ENCODE results near the gene SLC12A1.

Gene SLC12A1

DNA sequence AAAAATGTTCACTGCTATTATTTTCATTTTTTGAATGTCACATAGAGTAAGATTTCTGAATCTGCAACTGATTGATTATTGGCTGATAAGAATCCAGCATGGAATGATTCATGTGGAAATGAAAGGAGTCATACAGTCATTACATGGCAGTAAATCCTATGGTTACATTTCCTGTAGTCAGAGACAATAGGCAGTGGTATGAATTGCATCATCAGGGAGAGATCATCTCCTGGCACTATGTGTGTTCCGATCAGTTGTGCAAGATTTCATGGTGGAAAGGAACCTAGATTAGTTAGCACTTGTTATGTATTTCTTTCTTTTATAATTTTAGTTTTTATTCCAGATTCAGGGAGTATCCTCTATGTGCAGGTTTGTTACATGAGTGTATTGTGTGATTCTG is 38.8 kb downstream of the SLC12A1 start:
- DNase-seq: no peak

DNA sequence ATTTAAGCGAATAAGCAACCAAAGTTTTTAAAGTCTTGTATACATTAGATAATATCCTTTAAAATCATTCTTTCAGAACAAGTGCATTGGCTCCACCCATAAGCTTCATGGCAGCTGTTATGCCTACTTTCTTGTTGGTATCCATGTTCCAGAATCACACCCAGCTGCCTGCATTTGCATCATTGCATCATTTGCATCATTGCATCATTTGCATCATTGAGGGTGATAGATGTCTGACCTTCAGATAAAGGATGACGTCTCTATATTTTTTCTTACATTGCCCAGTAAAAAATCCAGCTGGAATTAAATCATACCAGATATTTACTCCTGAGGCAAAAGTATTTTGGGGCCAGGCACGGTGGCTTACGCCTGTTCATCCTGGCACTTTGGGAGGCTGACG is 42.3 kb downstream of the SLC12A1 start:
- no peak for DNase-seq

DNA sequence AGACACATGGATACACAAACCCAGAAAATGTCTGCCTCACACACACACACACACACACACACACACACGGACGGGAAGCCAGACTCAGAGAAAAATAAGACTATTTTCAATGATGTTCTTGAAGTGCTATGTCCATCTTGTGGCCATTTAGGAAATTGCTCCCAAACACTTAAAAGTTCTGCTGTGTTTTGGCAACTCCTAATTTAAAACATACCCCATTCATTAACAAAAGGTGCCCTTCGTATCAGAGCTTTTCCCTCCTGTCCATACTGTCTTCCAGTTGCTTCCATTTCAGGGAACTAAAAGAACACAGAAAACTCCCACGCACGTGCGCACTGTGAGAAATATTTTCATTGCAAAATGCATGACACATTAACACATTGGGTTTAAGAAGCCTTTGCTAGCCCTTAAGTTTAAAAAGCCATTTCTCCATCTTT is 44.6 kb downstream of the SLC12A1 start:
- DNase-seq: peak; percentile 16

DNA sequence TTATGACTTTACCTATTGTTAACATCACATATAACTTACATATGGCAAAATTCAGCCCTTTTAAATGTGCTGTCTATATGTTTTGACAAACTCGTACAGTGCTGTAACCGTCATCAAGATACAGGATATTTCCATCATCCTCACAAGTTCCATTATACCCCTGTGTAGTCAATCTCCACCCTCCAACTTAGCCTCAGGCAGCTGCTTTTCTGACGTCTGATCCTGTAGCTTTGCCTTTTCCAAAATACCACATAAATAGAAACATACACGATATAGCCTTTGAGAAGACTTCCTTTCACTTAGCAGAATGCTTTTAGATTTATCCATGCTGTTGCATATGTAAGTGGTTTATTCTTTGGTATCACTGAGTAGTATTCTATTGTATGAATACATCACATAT is 47.1 kb downstream of the SLC12A1 start:
- DNase-seq: no peak

DNA sequence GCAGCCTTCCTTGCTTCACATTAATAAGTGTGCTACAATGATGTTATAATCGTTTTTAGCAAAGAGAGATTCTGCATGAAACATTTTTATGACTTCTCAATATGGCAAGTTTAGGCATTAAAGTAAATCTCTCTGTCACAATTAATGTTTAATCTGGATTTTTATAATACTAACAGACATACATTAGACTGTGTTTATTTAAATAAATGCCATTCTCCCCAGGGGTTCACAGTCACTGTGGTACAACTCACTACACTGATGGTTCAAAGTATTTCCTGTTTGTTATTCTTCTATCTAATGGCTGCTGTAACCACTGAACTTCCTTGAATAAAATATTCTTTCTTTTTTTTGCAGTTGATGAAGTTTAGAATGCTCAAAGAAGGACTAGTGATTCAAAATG is 59.0 kb downstream of the SLC12A1 start:
- no peak for DNase-seq

DNA sequence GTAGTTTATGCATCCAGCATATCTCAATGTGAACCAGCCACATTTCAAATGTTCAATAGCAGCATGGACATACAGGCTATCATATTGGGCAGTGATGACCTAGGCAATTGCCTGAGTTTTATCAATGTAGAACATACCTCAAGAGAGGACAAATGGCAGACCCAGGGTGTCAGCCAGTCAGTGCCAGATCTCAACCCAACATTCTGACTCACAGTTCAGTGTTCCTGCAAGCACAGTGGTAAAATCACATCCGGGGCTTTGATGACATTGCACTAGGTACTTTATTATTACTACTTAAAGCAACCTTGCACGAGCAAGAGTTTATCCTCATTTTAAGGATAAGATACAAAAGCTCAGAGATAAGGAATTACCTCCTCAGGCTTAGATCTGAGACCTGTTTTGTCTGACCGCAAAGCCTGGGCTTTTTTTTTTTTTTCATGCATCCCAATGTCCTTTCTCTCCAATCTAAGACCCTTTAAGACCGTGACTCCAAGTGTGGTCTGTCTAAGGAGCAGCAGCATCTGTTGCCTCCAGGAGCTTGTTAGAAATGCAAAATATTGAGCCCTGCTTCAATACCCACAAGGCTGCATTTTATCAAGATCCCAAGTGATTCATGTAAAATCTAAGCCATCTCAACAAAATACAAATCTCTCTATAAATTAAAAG is 60.1 kb downstream of the SLC12A1 start:
- DNase-seq: no peak

DNA sequence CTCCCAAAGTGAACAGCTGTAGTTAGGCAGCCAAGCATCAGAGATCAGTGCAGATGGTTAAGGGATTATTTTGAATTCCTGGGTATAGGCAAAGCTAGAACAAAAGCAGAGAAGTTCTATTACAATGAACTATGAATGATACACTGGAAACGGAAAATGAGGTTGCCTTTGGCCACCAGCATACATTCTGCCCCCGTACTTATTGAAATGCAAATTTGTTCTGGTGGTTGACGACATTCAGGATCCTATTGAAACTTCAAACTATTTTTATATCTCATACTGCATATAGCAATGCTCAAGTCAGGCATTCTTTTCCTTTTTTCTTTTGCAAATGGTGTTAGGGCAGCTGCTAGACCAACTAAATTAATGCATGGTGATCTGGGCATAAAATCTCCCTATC is 61.7 kb downstream of the SLC12A1 start:
- no peak for DNase-seq

DNA sequence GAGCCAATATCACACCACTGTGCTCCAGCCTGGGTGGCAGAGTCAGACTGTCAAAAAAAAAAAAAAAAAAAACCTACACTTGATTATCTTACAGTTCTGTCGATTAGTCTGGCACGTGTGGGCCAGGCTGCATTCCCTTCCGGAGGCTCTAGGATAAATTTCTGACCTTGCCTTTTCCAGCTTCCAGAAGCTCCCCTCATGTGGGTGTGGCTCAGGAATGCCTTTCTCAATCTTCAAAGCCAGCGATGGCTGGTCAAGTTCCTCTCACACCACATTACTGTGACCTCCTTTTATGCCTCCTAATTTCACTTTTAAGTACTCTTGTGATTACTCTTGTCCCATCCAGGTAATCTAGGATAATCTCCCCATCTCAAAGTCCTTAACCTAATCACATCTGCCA is 66.9 kb downstream of the SLC12A1 start:
- no peak for DNase-seq

DNA sequence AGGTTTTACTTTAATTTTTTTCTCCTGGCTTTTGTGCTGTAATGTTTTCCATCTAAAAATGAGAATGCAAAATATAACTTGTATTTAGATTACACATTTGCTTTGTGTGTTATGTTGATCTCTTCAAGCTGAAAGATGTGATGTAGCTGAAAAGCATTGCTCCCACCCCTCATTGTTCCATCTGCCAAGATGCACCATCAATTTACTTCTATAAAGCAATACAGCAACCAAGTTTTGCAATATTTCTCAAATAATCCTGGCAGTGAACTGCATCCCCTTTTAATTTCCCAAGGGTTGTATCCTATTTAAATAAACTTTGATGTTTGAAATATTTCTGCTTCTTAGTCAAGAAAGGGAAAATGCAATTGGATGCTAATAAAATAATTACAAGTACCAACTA is 72.6 kb downstream of the SLC12A1 start:
- DNase-seq: no peak

DNA sequence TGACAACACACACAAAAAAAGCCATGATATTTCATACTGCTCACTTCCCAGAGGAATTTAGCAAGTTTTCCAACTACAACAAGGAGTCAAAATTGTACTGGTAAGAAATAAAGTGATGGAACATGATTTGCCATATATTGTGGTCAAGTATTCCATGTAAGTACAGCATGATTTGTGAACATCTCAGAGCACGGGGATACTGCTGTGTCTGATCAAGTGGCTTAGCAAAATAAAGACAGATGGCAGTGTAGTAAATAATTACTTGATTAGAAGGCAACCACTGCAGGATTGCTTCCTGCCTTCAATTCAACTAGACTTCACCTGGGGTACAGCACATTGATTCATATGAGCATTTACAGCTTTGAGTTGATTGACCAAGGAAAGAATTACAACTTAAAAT is 73.5 kb downstream of the SLC12A1 start:
- DNase-seq: no peak

DNA sequence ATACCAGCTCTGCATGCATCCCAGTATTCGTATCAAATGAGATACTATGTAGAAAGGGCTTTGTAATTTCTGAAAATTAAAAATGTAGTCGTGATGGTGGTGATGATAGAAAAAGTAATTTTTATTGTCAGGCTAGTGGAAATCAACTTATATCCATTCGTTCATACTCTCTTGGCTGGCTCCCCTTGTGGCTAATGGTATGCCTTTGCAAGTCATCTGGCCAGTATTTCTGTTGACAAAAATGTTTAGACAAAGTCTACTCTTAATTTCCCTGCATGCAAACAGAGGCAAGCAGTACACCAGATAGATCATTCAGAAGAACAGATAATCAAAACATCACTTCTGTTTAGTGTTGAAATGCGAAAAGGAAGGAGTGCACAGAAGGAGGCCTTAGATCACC is 75.6 kb downstream of the SLC12A1 start:
- DNase-seq: no peak

DNA sequence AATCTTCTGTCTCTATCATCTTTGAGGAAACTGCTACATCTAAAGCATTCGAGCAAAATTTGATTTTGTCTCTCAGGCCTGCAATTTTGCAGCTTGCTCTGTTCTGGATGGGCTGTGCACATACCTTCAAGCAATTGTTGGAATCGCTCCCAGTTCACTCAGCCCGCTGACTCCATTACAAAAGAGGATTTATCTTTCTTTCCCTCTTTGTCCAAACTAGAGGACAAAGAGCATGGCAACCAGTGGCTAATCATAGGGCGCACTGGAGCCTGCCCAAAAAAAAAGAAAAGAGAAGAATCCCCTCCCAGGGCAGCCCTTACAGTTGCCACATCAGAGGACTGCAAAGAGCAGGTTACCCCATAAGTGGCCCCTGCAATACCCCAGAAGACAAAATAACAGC is 76.1 kb downstream of the SLC12A1 start:
- no peak for DNase-seq

DNA sequence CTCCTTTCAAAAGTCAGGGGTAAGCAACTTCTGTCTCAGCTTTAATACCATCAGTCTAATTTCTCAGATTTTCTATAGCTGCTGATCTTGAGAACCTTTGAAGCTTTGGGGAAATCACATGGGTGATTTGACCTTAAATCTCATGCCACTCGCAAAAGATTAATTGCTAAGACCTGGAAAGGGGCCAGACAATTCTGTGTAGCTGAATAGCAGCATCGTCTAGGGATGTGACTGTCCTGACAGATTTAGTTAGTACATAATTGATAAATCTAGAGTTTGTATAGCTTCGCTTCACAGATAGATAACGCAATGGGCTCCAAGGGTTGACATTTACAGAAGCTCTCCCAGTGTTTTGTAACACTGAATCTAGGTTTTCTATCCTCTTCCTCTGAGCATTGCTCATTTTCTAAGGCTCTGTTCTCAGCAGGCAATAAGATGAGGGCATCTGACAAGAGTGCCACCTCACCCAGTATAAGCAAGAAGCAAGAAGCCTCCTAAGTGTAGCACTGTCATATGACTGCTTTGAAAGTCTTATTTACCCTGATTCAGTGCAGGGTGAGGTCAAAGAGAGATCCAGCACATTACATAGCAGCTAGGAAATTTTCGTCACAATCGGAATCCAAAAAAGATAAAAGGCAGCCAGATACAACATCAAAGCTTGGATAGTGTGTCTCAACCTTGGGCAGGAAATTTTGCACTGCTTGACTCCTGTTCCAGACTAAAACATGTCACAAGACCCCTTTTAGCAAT is 77.5 kb downstream of the SLC12A1 start:
- DNase-seq: no peak

DNA sequence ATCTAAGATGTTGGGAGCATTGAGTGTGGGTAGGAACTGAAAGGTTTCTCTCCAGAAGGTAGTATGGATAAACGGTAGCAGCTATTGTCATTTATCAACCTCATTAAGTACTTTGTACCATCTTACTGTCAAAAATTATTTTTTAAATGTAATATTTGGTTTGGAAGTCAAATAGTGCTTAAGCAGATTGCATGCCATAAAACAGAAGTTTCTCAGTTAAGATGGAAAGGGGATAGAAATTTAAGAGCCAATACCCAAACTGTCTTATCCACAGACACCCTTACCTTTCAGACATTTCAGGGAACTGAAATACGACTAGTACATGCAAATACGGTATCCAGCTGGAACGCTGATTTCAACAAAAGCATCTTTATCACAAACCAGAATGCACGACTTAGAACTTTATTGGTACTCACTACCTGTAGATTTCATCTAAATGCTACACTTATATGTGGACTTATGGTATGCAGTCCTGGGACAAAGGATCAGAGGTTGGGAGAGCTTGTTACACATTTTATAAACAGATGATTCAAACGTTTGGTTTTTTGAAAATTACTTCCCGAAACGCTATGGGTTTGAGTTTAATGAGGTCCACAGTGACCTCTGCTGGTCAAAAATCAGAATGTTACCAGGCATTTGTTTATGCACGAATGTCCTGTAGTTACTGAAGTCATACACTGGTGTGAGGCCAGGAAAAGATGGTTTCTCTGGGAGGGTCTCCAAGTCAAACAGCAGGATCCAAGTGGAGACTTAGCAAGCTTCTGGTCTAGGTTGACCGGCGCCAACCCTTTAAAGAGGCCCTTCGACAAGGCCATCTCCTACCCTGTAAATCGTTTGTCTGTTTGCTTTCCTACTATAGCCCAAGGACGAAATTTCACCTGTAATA is 79.5 kb downstream of the SLC12A1 start:
- DNase-seq: peak; percentile 58

DNA sequence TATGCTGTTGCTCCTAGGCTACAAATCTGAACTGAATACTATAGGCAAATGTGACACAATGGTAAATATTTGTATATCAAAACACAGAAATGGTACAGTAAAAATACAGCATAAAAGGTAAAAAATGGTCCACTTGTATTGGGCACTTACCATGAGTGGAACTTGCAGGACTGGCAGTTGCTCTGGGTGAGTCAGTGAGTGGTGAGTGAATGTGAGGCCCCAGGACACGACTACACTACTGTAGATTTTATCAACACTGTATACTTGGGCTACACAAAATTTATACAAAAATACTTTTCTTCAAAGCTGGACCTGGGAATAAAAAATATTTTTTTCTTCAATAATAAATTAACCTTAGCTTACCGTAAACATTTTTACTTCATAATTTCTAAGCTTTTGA is 83.5 kb downstream of the SLC12A1 start:
- no peak for DNase-seq

DNA sequence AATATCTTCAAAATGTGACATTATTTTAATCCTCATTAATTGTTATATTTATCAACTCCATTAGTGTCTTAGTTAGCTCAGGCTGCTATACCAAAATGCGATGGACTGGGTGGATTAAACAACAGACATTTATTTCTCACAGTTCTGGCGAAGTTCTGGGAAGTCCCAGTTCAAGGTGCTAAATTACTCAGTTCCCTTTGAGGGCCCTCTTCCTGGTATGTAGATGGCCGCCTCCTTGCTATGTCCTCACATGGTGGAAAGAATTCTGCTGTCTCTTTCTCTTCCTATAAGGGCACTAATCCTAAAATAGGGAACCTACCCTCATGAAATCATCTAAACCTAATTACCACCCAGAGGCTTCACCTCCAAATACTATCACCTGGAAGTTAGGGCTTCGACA is 86.4 kb downstream of the SLC12A1 start:
- DNase-seq: no peak

DNA sequence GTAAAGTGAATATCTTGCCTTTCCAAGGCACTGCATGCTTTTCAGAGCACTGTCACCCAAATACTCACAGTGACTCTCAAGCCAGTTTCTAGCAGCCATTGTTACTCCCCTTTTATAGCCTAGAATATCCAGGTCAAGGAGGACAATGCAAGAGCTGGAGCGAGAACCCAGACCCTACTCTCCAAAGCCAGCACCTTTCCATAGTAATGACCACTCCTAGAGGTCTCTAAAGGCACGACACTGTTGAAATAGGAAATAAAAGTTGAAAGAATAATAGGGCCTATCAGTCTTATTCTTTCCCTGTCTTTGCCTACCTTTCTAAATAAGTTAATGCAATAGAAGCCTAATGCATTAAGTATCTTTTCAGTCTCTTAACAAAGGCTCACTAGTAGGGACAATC is 91.6 kb downstream of the SLC12A1 start:
- DNase-seq: no peak

DNA sequence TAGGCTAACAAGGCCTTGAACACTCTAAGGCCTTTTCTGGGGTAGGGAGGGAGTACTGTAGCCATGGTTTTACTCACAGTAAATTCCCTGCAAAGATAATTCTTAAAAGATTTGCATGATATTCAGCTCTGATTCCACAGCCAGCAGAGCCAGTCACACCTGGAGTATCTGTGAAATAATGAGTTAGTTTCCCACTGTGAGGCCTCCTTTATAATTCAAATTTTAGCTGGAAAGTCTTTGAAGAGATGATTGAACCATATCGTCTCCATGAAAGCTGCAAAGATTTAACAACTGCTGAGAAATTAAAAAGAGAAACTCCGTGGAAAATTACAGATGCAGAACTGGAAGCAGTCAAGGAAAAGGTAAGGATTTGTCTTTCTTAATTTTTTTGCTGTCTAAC is 92.8 kb downstream of the SLC12A1 start:
- DNase-seq: no peak

DNA sequence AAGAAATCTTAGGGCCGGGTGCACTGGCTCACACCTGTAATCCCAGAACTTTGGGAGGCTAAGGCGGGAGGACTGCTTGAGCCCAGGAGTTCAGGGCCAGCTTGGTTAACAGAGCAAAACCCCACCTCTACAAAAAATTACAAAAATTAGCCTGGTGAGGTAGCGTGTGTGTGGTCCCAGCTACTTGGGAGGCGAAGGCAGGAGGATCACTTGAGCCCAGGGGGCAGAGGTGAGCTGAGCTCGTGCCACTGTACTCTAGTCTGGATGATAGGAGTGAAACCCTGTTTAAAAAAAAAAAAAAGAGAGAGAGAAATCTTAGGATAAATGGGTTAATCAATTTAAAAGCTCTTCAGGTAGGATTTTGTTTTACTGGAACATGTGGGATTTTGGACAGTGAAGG is 93.9 kb downstream of the SLC12A1 start:
- no peak for DNase-seq

DNA sequence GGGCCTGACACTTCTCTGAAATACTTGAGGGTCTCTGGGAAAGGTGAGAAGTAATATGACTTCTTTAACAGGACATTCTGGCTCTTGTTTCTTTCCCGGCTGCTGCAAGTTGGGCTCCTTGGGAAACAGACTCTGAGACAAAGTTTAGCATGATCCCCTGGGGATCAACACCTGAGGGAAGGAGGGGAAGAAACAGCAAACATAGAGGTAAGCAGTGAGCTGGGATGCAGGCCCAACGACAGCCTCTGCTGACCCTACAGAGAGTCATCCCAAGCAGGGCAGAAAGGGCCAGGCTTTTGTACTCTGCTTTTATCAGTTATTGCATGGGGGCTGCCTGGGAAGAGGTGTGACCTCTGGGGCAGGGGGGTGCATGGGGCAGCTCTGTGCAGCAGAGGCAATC is 98.3 kb downstream of the SLC12A1 start:
- DNase-seq: no peak

DNA sequence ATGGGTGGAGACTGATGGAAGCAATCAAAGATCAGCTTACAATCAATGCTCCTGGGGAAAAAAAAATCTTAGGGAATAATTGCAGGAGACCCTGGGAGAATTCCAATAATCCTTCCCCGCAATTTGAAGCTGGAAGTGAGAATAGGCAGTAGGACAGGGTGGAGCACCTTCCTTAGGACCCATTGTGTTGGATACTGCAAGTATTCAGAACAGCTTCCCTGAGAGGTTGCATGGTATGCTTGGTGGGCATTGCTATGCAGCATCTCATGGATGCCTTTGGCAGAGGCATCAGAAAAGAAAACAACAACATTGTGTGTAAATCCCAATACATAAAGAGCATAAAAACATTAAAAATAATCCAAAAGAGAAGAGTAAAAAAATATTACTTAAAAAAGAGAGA is 100.5 kb downstream of the SLC12A1 start:
- DNase-seq: no peak

DNA sequence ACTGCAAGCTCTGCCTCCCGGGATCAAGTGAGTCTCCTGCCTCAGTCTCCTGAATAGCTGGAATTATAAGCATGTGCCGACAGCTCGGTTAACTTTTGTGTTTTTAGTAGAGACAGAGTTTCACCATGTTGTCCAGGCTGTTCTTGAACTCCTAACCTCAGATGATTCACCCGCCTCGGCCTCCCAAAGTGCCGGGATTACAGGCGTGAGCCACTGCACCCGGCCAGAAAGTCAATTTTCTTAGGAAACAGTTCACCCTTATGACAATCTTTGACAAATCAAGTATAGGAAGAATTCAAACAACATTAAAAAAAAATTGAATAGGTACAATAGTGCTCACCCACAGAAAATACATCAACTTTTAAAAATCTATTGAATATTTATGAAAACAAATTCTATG is 101.5 kb downstream of the SLC12A1 start:
- no peak for DNase-seq

DNA sequence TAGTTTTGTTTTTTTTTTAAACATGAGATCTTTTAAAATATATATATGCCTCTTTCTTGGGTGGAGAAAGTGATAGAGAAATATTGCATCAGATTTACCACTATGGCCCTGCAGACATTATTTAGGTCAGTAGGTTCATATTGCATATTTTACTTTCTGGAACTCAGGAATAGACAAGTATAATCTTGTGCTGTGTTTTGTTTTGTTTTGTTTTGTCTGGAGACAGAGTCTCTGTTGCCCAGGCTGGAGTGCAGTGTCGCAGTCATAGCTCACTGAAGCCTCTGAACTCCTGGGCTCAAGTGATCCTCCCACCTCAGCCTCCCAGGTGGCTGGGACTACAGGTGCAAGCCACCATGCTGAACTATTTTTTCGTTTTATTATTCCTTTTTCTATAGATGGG is 103.6 kb downstream of the SLC12A1 start:
- DNase-seq: no peak

DNA sequence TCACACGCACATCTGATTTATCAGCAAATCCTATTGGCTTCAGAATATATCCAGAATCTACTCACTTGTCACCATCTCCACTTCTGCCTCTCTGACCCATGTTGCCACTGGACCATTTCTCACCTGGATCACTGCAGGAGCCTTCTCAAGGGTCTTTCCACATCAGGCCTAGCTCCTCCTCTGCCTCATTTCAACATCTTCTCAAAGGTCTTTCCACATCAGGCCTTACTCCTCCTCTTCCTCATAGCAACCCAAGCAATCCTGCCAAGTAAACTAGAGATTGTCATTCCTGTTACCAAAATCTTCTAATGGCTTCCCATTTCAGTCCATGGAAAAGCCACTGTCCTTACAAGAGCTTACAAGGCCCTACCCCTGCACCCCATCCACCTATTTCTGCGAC is 107.1 kb downstream of the SLC12A1 start:
- DNase-seq: no peak
